ENCODE data around the gene FHOD3. TPM values are rescaled to one million over a fixed set of nuclear protein-coding genes. Genes with fewer than 3 reads are reported as not detected.
A peak's percentile ranks its signal among the peaks of the same experiment; 100 is the strongest.

The FHOD3 gene
- total and polyA plus RNA-seq, 2 of the 13 experiments (the other 11 are each of a cell fraction or from before 2014, with no cell fraction given): 0.07 TPM; not detected in 1

DNA sequence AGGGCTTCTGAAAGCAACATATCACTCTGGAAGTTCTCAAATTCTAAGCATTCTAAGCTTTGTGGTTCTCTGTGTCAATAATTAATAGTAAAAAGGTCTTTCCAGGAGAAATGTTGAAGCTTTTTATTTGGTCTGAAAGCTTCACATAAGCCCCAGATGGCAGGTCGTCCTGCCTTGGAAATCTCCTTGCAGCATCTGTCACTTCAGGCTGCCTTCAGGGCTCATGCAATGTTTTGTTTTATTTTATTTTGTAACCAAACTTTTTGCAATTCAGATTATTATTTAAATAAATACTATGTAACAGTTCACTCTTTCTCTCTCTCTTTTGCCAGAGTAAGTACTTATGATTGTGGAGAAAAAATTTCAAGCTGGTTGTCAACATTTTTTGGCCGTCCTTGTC, 46.7 kb upstream of the FHOD3 start (continued):
- TF ChIP-seq, protein P1, sequence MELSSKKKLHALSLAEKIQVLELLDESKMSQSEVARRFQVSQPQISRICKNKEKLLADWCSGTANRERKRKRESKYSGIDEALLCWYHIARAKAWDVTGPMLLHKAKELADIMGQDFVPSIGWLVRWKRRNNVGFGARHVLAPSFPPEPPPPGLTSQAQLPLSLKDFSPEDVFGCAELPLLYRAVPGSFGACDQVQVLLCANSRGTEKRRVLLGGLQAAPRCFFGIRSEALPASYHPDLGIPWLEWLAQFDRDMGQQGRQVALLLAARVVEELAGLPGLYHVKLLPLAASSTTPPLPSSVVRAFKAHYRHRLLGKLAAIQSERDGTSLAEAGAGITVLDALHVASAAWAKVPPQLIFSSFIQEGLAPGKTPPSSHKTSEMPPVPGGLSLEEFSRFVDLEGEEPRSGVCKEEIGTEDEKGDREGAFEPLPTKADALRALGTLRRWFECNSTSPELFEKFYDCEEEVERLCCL (CRISPR knock-in tag; IDR thresholded peaks at IDR 0.05; ENCODE audit: borderline replicate concordance): no peak
- TF ChIP-seq SSRP1 (CRISPR knock-in tag; IDR thresholded peaks at IDR 0.05) (no peak), ZSCAN25 (CRISPR knock-in tag; IDR thresholded peaks at IDR 0.05) (no peak), FOXK1 (CRISPR knock-in tag; IDR thresholded peaks at IDR 0.05; ENCODE audit: borderline replicate concordance, low read depth) (no peak), ZNF224 (CRISPR knock-in tag; IDR thresholded peaks at IDR 0.05) (no peak), PPARG (CRISPR knock-in tag; conservative IDR thresholded peaks at IDR 0.05) (no peak), ZNF343 (CRISPR knock-in tag; IDR thresholded peaks at IDR 0.05) (no peak)
- TF ChIP-seq, protein P2, sequence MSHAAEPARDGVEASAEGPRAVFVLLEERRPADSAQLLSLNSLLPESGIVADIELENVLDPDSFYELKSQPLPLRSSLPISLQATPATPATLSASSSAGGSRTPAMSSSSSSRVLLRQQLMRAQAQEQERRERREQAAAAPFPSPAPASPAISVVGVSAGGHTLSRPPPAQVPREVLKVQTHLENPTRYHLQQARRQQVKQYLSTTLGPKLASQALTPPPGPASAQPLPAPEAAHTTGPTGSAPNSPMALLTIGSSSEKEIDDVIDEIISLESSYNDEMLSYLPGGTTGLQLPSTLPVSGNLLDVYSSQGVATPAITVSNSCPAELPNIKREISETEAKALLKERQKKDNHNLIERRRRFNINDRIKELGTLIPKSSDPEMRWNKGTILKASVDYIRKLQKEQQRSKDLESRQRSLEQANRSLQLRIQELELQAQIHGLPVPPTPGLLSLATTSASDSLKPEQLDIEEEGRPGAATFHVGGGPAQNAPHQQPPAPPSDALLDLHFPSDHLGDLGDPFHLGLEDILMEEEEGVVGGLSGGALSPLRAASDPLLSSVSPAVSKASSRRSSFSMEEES (CRISPR knock-in tag; IDR thresholded peaks at IDR 0.05): no peak

DNA sequence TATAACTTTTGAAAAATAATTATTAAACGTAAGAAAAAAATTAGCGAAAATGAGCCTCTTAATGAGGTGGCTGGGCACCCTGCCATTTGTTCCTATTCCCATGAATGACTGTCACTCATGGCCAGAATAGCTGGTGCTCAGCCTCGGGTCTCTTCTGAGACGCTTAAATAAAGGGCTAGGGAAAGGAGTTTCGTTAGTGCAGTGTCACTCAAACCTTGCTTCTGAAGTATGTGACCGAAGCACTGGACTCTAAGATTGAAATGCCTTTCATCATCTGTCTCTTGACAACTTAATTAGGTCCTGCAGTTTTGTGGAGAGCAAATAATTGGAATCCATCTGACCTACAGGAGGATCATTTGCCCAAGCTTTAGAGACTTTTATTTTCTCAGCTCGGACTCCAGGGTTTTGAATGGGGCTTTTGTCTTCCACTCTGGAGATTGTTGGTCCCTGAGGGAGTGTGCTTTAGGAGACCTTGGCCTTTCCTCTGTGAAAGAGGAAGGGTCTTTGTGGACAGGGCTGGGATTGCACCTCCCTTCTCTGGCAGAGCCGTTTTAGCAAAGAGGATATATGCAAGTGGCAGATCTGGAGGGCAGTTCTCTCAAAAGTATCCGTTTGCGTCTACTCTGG, 42.3 kb upstream of the FHOD3 start:
- 41% methylated on average over 10 of the region's 10 CpGs for WGBS (ENCODE audit: low lambda C conversion rate)
- Histone ChIP-seq H3K4me1 (ENCODE audit: insufficient read depth, low read length) (peaks cover 27% of the 10 kb centered on the region), H3K27me3 (ENCODE audit: control insufficient read depth in 1 of 2, insufficient read depth in 2 of 2, low read length in 2 of 2) (no peaks in the 10 kb centered on the region), H3K9ac (ENCODE audit: insufficient read depth, low read depth, low read length) (no peak overlapping the region), H2AFZ (ENCODE audit: low read length) (no peak overlapping the region), H3K4me3 (replicated peaks in 1 of 3; ENCODE audit: insufficient read depth in 1 of 3, low read depth in 2 of 3, low read length in 3 of 3) (peak overlapping the region in 1 of 3 experiments; percentile 8; a peak in 1 of 6 replicates), H3K36me3 (replicated peaks in 1 of 2; ENCODE audit: control insufficient read depth in 1 of 2, insufficient read depth in 2 of 2, low read length in 2 of 2) (peaks cover 4 to 35% of the 10 kb centered on the region in 2 experiments; a peak in 4 of 5 replicates), H3K9me3 (ENCODE audit: low read length) (no peaks in the 10 kb centered on the region), H3K4me2 (ENCODE audit: low read depth, low read length) (peak overlapping the region; percentile 16), H3K27ac (ENCODE audit: extremely low read length, insufficient read depth, low read length) (peak overlapping the region; percentile 60), H4K20me1 (ENCODE audit: insufficient read depth, low read length) (no peaks in the 10 kb centered on the region), H3K79me2 (ENCODE audit: insufficient read depth, low read length) (no peaks in the 10 kb centered on the region)
- BruUV-seq (replicated peaks): no TSS peak
- in situ Hi-C loops (cut with HindIII; ENCODE audit: extremely low pct_ligation_motif_present, low pct_unique_long_range_greater_than_20kb): no loop called here
- ChIA-PET CTCF (ENCODE audit: low intra/inter-chr PET ratio, low total read pairs) (no interaction called here), POLR2A (interaction anchor here (1.4 kb wide), 1 partner anchor 126 kb away, joined by 5 read pairs; the partner anchor contains the start of gene SLC39A6)
- intact Hi-C loops (cut with micrococcal nuclease; ENCODE audit: unreplicated experiment): loop anchor here (2.0 to 10.0 kb wide), 2 partner anchors 38 to 70 kb away; partner anchors contain the start of gene MOCOS
- DNase-seq (ENCODE audit: low spot score) (peak; percentile 84), ATAC-seq (peak; percentile 99), FAIRE-seq (peak; percentile 90)
- peak; percentile 30; the same call in 1 of the 2 replicates for TF ChIP-seq HNF4G (IDR thresholded peaks at IDR 0.05; ENCODE audit: borderline replicate concordance, low read depth, low read length)
- TF ChIP-seq HNF4G (CRISPR knock-in tag; IDR thresholded peaks at IDR 0.05; ENCODE audit: borderline replicate concordance, low read depth): no peak; the same call in 1 of the 2 replicates
- peak; percentile 43; the same call in 1 of the 2 replicates for TF ChIP-seq MIXL1 (CRISPR knock-in tag; IDR thresholded peaks at IDR 0.05)
- TF ChIP-seq, protein P3, sequence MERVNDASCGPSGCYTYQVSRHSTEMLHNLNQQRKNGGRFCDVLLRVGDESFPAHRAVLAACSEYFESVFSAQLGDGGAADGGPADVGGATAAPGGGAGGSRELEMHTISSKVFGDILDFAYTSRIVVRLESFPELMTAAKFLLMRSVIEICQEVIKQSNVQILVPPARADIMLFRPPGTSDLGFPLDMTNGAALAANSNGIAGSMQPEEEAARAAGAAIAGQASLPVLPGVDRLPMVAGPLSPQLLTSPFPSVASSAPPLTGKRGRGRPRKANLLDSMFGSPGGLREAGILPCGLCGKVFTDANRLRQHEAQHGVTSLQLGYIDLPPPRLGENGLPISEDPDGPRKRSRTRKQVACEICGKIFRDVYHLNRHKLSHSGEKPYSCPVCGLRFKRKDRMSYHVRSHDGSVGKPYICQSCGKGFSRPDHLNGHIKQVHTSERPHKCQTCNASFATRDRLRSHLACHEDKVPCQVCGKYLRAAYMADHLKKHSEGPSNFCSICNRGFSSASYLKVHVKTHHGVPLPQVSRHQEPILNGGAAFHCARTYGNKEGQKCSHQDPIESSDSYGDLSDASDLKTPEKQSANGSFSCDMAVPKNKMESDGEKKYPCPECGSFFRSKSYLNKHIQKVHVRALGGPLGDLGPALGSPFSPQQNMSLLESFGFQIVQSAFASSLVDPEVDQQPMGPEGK (CRISPR knock-in tag; IDR thresholded peaks at IDR 0.05): 0 out of 2 replicates have a peak, but pooled peaks have one; percentile 22
- peak; percentile 30 for TF ChIP-seq NR2F6 (IDR thresholded peaks at IDR 0.05)
- TF ChIP-seq NR2F6 (CRISPR knock-in tag; IDR thresholded peaks at IDR 0.05): no peak
- TF ChIP-seq SP5 (CRISPR knock-in tag; IDR thresholded peaks at IDR 0.05; ENCODE audit: borderline replicate concordance, low read depth): peak; percentile 28; the same call in 1 of the 2 replicates
- no peak for TF ChIP-seq SOX6 (IDR thresholded peaks at IDR 0.05)
- peak; percentile 47; the same call in 1 of the 2 replicates for TF ChIP-seq SOX6 (CRISPR knock-in tag; IDR thresholded peaks at IDR 0.05)
- TF ChIP-seq FOXO1 (CRISPR knock-in tag; IDR thresholded peaks at IDR 0.05): 0 out of 2 replicates have a peak, but pooled peaks have one; percentile 9
- no peak for TF ChIP-seq ZNF451 (CRISPR knock-in tag; IDR thresholded peaks at IDR 0.05)
- no peak for TF ChIP-seq ZNF777 (CRISPR knock-in tag; IDR thresholded peaks at IDR 0.05)
- TF ChIP-seq NR2F2 (IDR thresholded peaks at IDR 0.05; ENCODE audit: borderline replicate concordance, low read depth): 0 out of 2 replicates have a peak, but pooled peaks have one; percentile 19

All from HepG2 (cell line).